WTC11 (cell line): ENCODE results near the gene SLC8A3.

Experiments
- CREB1 ChIP-seq: sonication (generic); formaldehyde crosslinking; IDR thresholded peaks from 2 replicates; pipeline ENCODE4 v1.8.0; 2023; ENCODE audit warnings: mild to moderate bottlenecking, missing genetic modification reagents
- FOXK1 ChIP-seq: sonication (generic); formaldehyde crosslinking; IDR thresholded peaks from 2 replicates; pipeline ENCODE4 v1.8.0; 2022; ENCODE audit warnings: mild to moderate bottlenecking, moderate library complexity, missing genetic modification reagents
- ZNF121 ChIP-seq: sonication (generic); formaldehyde crosslinking; IDR thresholded peaks from 2 replicates; pipeline ENCODE4 v1.8.0; 2023; ENCODE audit warnings: missing genetic modification reagents
- ZNF138 ChIP-seq: sonication (generic); formaldehyde crosslinking; conservative IDR thresholded peaks from 2 replicates; pipeline ENCODE4 v1.8.1; 2022; ENCODE audit warnings: mild to moderate bottlenecking, moderate library complexity, missing genetic modification reagents
- ZNF232 ChIP-seq: sonication (generic); formaldehyde crosslinking; IDR thresholded peaks from 2 replicates; pipeline ENCODE4 v1.8.0; 2022; ENCODE audit warnings: mild to moderate bottlenecking, missing genetic modification reagents
- TF ChIP-seq, protein P1 (sequence below): fragments of 200-600 bp; IDR thresholded peaks from 2 replicates; pipeline ENCODE4 v1.8.0; 2022; ENCODE audit warnings: antibody characterized with exemption
- TF ChIP-seq, protein P2 (sequence below): sonication (generic); formaldehyde crosslinking; IDR thresholded peaks from 2 replicates; pipeline ENCODE4 v1.8.0; 2022; ENCODE audit warnings: mild to moderate bottlenecking, missing genetic modification reagents
- TF ChIP-seq, protein P3 (sequence below): sonication (generic); formaldehyde crosslinking; IDR thresholded peaks from 2 replicates; pipeline ENCODE4 v1.8.0; 2022; ENCODE audit warnings: mild to moderate bottlenecking, missing genetic modification reagents
- TF ChIP-seq, protein P4 (sequence below): sonication (generic); formaldehyde crosslinking; IDR thresholded peaks from 2 replicates; pipeline ENCODE4 v1.8.1; 2022; ENCODE audit warnings: mild to moderate bottlenecking, missing genetic modification reagents, moderate library complexity, borderline replicate concordance

DNA sequence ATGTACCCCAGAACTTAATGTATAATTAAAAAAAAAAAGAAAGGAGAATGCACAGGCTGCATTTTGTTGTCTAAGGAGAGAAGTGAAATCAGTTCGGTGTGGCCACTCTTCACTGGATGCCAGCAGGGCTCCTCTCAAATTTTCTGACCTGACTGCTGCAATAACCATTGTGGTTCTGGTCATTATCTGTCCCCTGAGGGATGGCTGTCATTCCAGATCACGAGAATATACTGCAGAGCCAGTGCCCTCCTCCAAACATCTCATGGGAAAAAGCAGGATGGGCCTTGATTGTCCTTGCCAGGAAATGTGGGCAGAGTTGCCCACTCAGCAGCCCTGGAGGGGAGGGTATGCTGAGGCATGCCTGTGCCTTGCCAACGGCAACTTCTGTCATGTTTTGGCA, 139.1 kb downstream of the SLC8A3 start:
- TF ChIP-seq ZNF121 (CRISPR knock-in tag) = no peak
- no peak for TF ChIP-seq ZNF138 (CRISPR knock-in tag)
- TF ChIP-seq, protein P1, sequence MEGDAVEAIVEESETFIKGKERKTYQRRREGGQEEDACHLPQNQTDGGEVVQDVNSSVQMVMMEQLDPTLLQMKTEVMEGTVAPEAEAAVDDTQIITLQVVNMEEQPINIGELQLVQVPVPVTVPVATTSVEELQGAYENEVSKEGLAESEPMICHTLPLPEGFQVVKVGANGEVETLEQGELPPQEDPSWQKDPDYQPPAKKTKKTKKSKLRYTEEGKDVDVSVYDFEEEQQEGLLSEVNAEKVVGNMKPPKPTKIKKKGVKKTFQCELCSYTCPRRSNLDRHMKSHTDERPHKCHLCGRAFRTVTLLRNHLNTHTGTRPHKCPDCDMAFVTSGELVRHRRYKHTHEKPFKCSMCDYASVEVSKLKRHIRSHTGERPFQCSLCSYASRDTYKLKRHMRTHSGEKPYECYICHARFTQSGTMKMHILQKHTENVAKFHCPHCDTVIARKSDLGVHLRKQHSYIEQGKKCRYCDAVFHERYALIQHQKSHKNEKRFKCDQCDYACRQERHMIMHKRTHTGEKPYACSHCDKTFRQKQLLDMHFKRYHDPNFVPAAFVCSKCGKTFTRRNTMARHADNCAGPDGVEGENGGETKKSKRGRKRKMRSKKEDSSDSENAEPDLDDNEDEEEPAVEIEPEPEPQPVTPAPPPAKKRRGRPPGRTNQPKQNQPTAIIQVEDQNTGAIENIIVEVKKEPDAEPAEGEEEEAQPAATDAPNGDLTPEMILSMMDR = no peak
- TF ChIP-seq ZNF232 (CRISPR knock-in tag) = no peak
- no peak for TF ChIP-seq FOXK1 (CRISPR knock-in tag)
- TF ChIP-seq, protein P2, sequence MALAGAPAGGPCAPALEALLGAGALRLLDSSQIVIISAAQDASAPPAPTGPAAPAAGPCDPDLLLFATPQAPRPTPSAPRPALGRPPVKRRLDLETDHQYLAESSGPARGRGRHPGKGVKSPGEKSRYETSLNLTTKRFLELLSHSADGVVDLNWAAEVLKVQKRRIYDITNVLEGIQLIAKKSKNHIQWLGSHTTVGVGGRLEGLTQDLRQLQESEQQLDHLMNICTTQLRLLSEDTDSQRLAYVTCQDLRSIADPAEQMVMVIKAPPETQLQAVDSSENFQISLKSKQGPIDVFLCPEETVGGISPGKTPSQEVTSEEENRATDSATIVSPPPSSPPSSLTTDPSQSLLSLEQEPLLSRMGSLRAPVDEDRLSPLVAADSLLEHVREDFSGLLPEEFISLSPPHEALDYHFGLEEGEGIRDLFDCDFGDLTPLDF (CRISPR knock-in tag) = no peak
- no peak for TF ChIP-seq CREB1 (CRISPR knock-in tag)
- TF ChIP-seq, protein P3, sequence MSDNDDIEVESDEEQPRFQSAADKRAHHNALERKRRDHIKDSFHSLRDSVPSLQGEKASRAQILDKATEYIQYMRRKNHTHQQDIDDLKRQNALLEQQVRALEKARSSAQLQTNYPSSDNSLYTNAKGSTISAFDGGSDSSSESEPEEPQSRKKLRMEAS = no peak
- TF ChIP-seq, protein P4, sequence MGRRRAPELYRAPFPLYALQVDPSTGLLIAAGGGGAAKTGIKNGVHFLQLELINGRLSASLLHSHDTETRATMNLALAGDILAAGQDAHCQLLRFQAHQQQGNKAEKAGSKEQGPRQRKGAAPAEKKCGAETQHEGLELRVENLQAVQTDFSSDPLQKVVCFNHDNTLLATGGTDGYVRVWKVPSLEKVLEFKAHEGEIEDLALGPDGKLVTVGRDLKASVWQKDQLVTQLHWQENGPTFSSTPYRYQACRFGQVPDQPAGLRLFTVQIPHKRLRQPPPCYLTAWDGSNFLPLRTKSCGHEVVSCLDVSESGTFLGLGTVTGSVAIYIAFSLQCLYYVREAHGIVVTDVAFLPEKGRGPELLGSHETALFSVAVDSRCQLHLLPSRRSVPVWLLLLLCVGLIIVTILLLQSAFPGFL = no peak
